Measurements from ENCODE around the gene MAPK12. TPM values are rescaled to one million over a fixed set of nuclear protein-coding genes. Genes with fewer than 3 reads are reported as not detected.

The MAPK12 gene
- total and polyA plus RNA-seq, 4 donors, result 1.6 to 22.9 (median 14.1) TPM

- Histone ChIP-seq H3K27ac (ENCODE audit: low read depth in 1 of 2, low read length in 2 of 2) (no peak overlapping the region), H3K27me3 (ENCODE audit: control insufficient read depth in 1 of 2, insufficient read depth in 2 of 2, low read length in 1 of 2) (no peaks in the 10 kb centered on the region), H3K9me3 (ENCODE audit: control insufficient read depth, low read length) (no peaks in the 10 kb centered on the region), H3K4me3 (ENCODE audit: low read length in 2 of 2) (no peak overlapping the region), H3K36me3 (ENCODE audit: control insufficient read depth in 1 of 2, insufficient read depth in 2 of 2, low read length in 1 of 2) (no peaks in the 10 kb centered on the region), H3K4me1 (ENCODE audit: control insufficient read depth in 1 of 2, insufficient read depth in 2 of 2, low read length in 2 of 2) (peaks cover 0 to 5% of the 10 kb centered on the region in 2 donors)
- intact Hi-C loops (cut with DNase I), result no loop called here
- no peak for DNase-seq
- no peak for ATAC-seq (ENCODE audit: low FRiP score)
- WGBS, 2 donors, result 44 to 52% methylated on average over 9 of the region's 9 CpGs
Observed at GRCh38 chr22:50302041-50302541, 40.6 kb upstream of the MAPK12 start.

GRCh38 chr22:50301581-50301991 is 40.1 kb upstream of the MAPK12 start:
- Histone ChIP-seq H3K36me3 (ENCODE audit: control insufficient read depth in 1 of 2, insufficient read depth in 2 of 2, low read length in 1 of 2) (no peaks in the 10 kb centered on the region), H3K27me3 (ENCODE audit: control insufficient read depth in 1 of 2, insufficient read depth in 2 of 2, low read length in 1 of 2) (no peaks in the 10 kb centered on the region), H3K9me3 (ENCODE audit: control insufficient read depth, low read length) (no peaks in the 10 kb centered on the region), H3K4me3 (ENCODE audit: low read length in 2 of 2) (no peak overlapping the region), H3K4me1 (ENCODE audit: control insufficient read depth in 1 of 2, insufficient read depth in 2 of 2, low read length in 2 of 2) (peaks cover 0 to 5% of the 10 kb centered on the region in 2 donors), H3K27ac (ENCODE audit: low read depth in 1 of 2, low read length in 2 of 2) (no peak overlapping the region)
- WGBS, 2 donors, result 66 to 67% methylated on average over 17 of the region's 17 CpGs
- intact Hi-C loops (cut with DNase I), result no loop called here
- ATAC-seq (ENCODE audit: low FRiP score) (no peak), DNase-seq (no peak)

- no peaks in the 10 kb centered on the region for H3K27me3 ChIP-seq (ENCODE audit: control insufficient read depth in 1 of 2, insufficient read depth in 2 of 2, low read length in 1 of 2)
- H3K9me3 ChIP-seq (ENCODE audit: control insufficient read depth, low read length), result no peaks in the 10 kb centered on the region
- H3K36me3 ChIP-seq (ENCODE audit: control insufficient read depth in 1 of 2, insufficient read depth in 2 of 2, low read length in 1 of 2), result no peaks in the 10 kb centered on the region
- no peak overlapping the region for H3K27ac ChIP-seq (ENCODE audit: low read depth in 1 of 2, low read length in 2 of 2)
- DNase-seq (no peak), ATAC-seq (ENCODE audit: low FRiP score) (no peak)
- H3K4me3 ChIP-seq (ENCODE audit: low read length in 2 of 2), result no peak overlapping the region
- intact Hi-C loops (cut with DNase I), result no loop called here
- H3K4me1 ChIP-seq (ENCODE audit: control insufficient read depth in 1 of 2, insufficient read depth in 2 of 2, low read length in 2 of 2), result peaks cover 0 to 5% of the 10 kb centered on the region in 2 donors
- WGBS, 2 donors, result 88 to 91% methylated on average over 13 to 14 of the region's 14 CpGs
Observed at GRCh38 chr22:50300620-50301257, 39.3 kb upstream of the MAPK12 start.

GRCh38 chr22:50299785-50300619 is 38.5 kb upstream of the MAPK12 start:
- 57 to 67% methylated on average over 75 to 93 of the region's 93 CpGs for WGBS, 2 donors
- no peak for DNase-seq
- no peaks in the 10 kb centered on the region for H3K36me3 ChIP-seq (ENCODE audit: control insufficient read depth in 1 of 2, insufficient read depth in 2 of 2, low read length in 1 of 2)
- no peak overlapping the region for H3K27ac ChIP-seq (ENCODE audit: low read depth in 1 of 2, low read length in 2 of 2)
- intact Hi-C loops (cut with DNase I), result no loop called here
- H3K4me3 ChIP-seq (ENCODE audit: low read length in 2 of 2), result no peak overlapping the region
- H3K27me3 ChIP-seq (ENCODE audit: control insufficient read depth in 1 of 2, insufficient read depth in 2 of 2, low read length in 1 of 2), result no peaks in the 10 kb centered on the region
- H3K4me1 ChIP-seq (ENCODE audit: control insufficient read depth in 1 of 2, insufficient read depth in 2 of 2, low read length in 2 of 2), result peaks cover 0 to 5% of the 10 kb centered on the region in 2 donors
- no peak for ATAC-seq (ENCODE audit: low FRiP score)
- H3K9me3 ChIP-seq (ENCODE audit: control insufficient read depth, low read length), result no peaks in the 10 kb centered on the region

- 66 to 70% methylated on average over 38 to 59 of the region's 59 CpGs for WGBS, 2 donors
- intact Hi-C loops (cut with DNase I), result no loop called here
- no peak for ATAC-seq (ENCODE audit: low FRiP score)
Observed at GRCh38 chr22:50298937-50299784, 37.7 kb upstream of the MAPK12 start.

GRCh38 chr22:50298266-50298637 is 36.8 kb upstream of the MAPK12 start:
- no peak overlapping the region for H3K4me3 ChIP-seq (ENCODE audit: low read length in 2 of 2)
- no peaks in the 10 kb centered on the region for H3K4me1 ChIP-seq (ENCODE audit: control insufficient read depth in 1 of 2, insufficient read depth in 2 of 2, low read length in 2 of 2)
- H3K27ac ChIP-seq (ENCODE audit: low read depth in 1 of 2, low read length in 2 of 2), result no peak overlapping the region
- DNase-seq, result no peak
- intact Hi-C loops (cut with DNase I), result no loop called here
- 78 to 80% methylated on average over 4 of the region's 4 CpGs for WGBS, 2 donors
- H3K27me3 ChIP-seq (ENCODE audit: control insufficient read depth in 1 of 2, insufficient read depth in 2 of 2, low read length in 1 of 2), result no peaks in the 10 kb centered on the region
- ATAC-seq (ENCODE audit: low FRiP score), result no peak
- H3K9me3 ChIP-seq (ENCODE audit: control insufficient read depth, low read length), result no peaks in the 10 kb centered on the region
- no peaks in the 10 kb centered on the region for H3K36me3 ChIP-seq (ENCODE audit: control insufficient read depth in 1 of 2, insufficient read depth in 2 of 2, low read length in 1 of 2)

More at GRCh38 chr22:50298937-50299784, 37.7 kb upstream of the MAPK12 start:
- Histone ChIP-seq H3K27ac (ENCODE audit: low read depth in 1 of 2, low read length in 2 of 2) (no peak overlapping the region), H3K4me3 (ENCODE audit: low read length in 2 of 2) (no peak overlapping the region), H3K36me3 (ENCODE audit: control insufficient read depth in 1 of 2, insufficient read depth in 2 of 2, low read length in 1 of 2) (no peaks in the 10 kb centered on the region), H3K27me3 (ENCODE audit: control insufficient read depth in 1 of 2, insufficient read depth in 2 of 2, low read length in 1 of 2) (no peaks in the 10 kb centered on the region), H3K4me1 (ENCODE audit: control insufficient read depth in 1 of 2, insufficient read depth in 2 of 2, low read length in 2 of 2) (peaks cover 0 to 2% of the 10 kb centered on the region in 2 donors), H3K9me3 (ENCODE audit: control insufficient read depth, low read length) (no peaks in the 10 kb centered on the region)
- DNase-seq, result no peak

GRCh38 chr22:50297510-50298265 is 36.2 kb upstream of the MAPK12 start:
- Histone ChIP-seq H3K27me3 (ENCODE audit: control insufficient read depth in 1 of 2, insufficient read depth in 2 of 2, low read length in 1 of 2) (no peaks in the 10 kb centered on the region), H3K4me1 (ENCODE audit: control insufficient read depth in 1 of 2, insufficient read depth in 2 of 2, low read length in 2 of 2) (no peaks in the 10 kb centered on the region), H3K27ac (ENCODE audit: low read depth in 1 of 2, low read length in 2 of 2) (no peak overlapping the region), H3K4me3 (ENCODE audit: low read length in 2 of 2) (no peak overlapping the region), H3K36me3 (ENCODE audit: control insufficient read depth in 1 of 2, insufficient read depth in 2 of 2, low read length in 1 of 2) (no peaks in the 10 kb centered on the region), H3K9me3 (ENCODE audit: control insufficient read depth, low read length) (no peaks in the 10 kb centered on the region)
- no peak for ATAC-seq (ENCODE audit: low FRiP score)
- no peak for DNase-seq
- intact Hi-C loops (cut with DNase I), result no loop called here
- WGBS, 2 donors, result 86 to 88% methylated on average over 19 to 20 of the region's 20 CpGs
